Right kidney (tissue), 1 donor: ENCODE results near the gene NKAP.
"Not testable (repeated sequence)": the region's sequence is repeated elsewhere in the genome, so short reads cannot be mapped to it uniquely, and the experiment has no call there.

ENCODE experiments used
- DNase-seq: peaks from one replicate; pipeline ENCODE4 v3.0.0-alpha.2; 2016

Gene NKAP

DNA sequence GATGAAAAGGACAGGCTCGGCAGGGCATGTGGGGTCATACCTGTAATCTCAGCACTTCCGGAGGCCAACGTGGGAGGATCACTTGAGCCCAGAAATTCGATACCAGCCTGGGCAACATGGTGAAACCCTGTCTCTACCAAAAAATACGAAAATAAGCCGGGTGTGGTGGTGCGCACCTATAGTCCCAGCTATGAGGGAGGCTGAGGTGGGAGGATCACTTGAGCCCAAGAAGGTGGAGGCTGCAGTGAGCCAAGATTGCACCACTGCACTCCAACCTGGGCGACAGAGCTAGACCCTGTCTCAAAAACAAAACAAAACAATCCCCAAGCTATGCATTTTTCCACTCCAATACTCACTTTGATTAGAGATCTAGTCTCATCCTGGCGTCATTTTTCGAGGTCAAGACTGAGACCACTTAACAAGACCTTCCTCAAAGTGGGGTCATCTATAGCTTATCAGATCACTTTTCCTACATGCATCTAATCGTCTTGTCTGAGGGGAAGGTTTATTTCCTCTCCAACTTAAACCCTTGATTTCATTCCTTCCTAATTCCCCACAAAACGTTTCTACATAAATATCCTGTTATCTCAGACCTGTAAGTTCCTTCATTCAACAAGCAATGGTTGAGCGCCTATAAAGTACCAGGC, 1.3 kb downstream of the NKAP start:
- DNase-seq = peak; percentile 3

DNA sequence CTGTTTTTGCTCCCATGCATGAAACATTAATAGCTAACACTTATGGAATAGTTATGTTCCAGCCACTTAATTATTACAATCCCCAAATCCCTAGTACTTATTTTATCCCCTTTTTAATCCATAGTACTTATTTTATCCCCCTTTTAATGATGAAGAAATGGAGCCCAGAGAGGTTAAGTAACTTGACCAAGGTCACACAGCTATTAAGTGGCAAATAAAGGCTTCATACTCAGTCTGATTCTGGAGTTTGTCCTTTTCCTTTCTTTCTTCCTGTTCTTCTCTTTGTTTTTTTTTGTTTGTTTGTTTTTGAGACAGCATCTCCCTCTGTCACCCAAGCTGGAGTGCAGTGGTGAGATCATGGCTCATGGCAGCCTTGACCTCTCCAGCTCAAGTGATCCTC, 2.2 kb downstream of the NKAP start:
- no peak for DNase-seq

DNA sequence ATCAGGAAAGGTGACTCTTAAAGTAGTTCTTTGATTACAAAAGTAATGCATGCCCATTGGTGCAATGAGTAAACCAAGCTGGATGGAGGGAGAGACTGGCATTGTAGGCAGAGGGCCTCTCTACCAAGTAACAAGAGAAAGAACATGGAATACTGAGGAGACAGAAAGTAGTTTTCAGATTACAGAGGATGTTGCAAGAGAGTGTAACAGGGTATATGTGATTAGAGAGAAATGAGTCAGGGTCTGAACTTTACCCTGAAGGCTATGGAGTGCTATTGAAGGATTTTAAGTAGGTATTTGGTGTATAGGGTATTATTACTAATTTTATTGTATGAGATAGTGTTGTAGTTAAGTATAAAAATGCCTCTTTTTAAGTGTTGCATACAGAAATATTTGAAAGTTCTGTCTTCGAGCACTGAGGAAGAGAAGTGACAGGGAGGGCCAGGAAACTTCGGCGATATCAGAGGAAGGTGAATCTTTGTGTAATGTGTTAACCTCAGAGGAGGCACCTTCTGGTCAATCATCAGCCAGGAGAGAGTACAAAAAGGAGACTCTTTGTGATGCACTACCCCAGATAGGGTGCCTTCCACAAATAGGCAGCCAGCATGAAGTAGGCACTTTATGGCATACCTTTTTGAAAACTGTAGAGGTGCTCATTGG, 8.2 kb downstream of the NKAP start:
- DNase-seq = no peak

DNA sequence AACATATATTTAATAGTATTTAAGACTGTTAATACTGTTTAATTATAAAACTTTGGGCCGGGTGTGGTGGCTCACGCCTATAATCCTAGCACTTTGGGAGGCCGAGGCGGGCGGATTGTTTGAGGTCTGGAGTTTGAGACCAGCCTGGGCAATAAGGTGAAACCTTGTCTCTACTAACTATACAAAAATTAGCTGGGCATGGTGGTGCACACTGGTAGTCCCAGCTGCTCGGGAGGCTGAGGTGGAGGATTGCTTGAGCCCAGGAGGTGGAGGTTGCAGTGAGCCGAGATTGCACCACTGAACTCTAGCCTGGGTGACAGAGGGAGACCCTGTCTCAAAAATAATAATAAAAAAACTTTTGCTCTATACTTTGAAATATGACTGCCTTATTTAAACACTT, 21.2 kb downstream of the NKAP start:
- DNase-seq = not testable (repeated sequence)

DNA sequence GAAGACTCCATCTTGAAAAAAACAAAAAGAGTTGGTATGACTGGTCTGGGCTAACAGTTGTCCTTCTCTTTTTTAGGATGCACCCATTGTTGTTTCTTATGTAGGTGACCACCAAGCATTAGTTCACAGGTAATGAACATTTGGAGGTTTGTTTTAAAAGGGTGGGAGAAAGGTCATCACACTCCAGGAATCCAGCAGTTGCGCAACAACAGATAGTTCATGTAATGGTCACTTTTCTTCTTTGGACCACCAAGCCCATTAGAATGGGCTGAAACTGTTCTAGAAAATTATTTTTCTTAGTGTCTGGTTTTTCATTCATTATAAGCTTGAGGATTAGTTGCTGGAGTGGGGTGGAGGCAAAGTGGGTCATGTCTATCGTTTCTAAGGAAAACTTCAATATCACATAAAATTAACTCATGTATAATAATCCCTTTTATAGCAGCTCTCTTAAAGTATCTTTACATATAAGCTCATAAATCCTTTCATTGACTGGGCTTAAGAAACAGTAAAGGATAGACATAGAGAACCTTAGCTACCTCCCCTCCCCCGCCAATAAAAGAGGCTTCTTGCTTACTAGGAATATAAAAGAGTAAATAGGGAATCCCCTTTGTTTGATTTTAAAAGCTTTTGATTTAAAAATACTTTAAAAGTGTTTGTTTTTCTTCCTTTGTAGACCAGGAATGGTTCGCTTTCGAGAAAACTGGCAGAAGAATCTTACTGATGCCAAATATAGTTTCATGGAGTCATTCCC, 23.5 kb downstream of the NKAP start:
- DNase-seq = no peak

DNA sequence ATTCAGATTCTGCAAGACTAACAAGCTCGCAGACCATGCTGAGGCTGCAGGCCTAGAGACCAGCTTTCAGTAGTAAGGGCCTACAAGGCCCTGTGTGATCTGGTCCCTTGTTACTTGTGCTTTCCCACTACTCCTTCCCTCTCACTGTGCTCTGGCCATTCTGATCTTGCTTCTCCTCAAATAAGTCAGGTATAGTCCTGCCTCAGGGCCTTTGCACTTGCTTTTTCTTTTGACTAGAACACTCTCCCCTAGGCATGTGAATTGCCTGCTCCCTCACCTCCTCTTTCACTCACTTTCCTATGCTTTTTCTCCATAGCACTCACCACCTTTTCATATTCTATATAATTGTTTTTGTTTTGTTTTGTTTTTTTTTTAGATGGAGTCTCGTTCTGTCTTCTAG, 25.7 kb downstream of the NKAP start:
- no peak for DNase-seq

DNA sequence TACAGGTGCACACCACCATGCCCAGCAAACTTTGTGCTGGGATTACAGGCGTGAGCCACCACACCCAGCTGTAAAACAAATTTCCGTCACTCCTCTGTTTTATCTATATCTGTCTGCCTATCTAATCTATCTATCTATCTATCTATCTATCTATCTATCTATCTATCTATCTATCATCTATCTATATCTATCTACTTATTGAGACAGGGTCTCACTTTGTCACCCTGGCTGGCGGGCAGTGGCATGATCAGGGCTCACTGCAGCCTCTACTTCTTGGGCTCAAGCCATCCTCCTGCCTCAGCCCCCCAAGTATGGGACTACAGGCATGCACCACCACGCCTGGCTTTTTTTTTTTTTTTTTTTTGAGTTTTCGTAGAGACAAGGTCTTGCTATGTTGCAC, 27.2 kb downstream of the NKAP start:
- DNase-seq = no peak

DNA sequence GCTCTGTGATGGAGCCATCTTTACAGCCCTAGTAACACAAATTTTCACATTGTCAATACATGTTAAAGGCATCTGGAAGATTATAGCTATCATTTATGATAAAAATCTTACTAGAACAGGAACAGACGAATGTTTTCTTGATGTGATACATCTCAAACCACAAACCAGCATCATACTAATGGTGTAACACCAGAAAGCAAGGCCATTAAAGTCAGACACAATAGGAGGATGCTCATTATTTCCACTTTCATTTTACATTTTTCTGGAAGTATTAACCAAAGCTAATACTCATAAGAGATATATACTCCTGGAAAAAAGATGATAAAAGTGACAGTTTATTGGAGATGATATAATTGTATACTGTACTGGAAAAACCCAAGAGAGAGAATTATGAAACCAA, 42.6 kb downstream of the NKAP start:
- no peak for DNase-seq

DNA sequence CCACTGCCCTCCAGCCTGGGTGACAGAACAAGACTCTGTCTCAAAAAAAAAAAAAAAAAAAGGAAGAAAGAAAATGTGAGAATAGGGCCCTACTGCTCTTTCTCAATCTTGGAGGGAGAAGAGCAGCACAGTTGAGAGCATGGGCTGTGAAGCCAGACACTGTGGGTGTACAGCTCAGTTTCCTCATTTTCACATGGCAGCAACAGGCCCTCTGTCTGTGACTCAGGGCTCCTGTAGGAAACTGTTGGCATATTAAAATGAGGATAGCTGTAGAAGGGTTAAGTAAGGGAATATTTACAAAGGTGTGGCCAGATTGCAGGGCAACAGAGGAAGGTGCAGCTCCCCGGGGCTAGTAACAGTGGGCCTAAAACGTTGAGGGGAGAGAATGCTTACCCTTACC, 44.4 kb downstream of the NKAP start:
- no peak for DNase-seq

DNA sequence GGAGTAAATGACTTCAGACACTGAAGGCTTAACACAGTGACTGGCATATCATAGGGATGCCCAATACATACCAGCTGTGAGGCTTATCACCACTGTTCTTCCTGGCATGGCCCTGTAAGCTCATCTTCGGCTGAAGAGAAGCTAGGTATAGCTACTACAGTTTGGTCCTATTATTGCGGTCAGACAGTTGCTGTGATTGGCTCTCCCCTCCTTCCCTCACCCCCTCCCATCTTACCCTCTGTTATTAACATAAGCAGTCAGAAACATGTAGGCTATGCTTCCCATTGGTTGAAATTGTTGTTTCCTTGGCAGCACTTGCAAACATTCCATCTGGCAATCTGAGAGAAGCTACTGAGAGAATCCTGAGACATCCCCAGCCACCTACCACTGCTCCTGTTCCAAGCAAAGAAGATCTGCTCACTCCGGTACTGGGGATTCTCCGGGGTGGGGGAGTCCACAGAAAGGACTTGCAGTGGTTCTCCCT, 47.7 kb downstream of the NKAP start, which contains the start of gene AKAP14:
Gene AKAP14 (plus strand): TSS at position 51 of the 484 bp plus-strand sequence. CDS start 7,331 bp downstream, outside the sequence.
- DNase-seq = no peak

DNA sequence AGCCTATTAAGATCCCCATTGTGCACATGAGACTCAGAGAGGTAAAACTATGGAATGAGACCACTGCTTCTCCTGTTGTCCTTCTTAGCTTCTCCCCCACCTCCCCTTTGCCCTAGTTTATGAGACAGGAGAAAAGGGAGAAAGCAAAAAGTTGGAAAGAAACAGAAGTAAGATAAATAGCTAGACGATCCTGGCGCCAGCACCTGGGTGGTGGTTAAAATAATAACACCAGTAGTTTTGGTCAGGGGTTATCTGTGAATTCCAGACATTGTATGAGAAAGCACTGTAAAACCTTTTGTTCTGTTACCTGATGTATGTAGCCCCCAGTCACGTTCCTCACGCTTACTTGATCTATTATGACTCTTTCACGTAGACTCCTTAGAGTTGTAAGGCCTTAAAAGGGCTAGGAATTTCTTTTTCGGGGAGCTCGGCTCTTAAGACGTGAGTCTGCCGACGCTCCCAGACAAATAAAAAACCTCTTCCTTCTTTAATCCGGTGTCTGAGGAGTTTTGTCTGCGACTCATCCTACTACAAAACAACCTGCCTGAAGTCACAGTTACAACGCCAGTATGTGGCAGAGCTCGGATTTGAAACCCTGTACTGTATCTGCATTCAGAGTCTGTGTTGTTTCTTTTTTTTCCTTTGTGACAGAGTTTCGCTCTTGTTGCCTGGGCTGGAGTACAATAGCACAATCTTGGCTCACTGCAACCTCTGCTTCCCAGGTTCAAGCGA, 51.4 kb downstream of the NKAP start:
- DNase-seq = not testable (repeated sequence)

DNA sequence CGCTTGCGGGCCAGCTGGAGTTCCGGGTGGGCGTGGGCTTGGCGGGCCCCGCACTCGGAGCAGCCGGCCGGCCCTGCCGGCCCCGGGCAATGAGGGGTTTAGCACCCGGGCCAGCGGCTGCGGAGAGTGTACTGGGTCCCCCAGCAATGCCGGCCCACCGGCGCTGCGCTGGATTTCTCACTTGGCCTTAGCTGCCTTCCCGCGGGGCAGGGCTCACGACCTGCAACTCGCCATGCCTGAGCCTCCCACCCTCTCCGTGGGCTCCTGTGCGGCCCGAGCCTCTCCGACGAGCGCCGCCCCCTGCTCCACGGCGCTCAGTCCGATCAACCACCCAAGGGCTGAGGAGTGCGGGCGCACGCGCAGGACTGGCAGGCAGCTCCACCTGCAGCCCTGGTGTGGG, 52.9 kb downstream of the NKAP start:
- DNase-seq = not testable (repeated sequence)

DNA sequence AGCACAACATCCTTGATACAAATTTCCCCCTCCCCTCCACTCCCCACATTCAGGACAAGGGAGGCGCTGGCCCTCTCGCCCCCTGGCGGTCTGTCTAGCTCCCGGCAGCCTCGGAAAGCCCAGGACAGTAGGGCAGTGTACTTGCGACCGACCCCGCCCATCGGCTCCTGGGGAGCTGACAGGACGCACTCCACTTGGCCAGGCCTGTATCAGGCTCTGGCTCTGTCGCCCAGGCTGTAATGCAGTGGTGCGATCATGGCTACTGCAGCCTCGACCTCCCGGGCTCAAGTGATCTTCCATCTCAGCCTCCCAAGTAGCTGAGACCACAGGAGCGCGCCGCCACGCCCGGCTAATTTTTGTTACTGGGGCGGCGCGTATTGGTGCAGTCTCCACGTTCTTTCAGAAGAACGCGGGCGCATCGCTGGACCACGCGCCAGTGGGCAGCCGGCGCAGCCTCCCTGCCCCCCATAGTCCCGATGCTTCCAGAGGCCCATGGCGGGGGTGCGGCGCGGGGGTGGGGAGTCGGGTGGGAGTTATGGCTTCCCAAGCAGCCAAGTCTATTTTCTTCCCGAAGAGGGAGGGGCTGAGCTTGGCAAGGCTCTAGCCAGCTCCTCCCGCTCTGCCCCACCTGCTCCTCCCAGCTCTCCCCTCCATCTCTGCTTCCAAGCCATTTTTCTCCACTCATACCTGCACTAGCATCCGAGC, 55.7 kb downstream of the NKAP start:
- peak; percentile 58 for DNase-seq

DNA sequence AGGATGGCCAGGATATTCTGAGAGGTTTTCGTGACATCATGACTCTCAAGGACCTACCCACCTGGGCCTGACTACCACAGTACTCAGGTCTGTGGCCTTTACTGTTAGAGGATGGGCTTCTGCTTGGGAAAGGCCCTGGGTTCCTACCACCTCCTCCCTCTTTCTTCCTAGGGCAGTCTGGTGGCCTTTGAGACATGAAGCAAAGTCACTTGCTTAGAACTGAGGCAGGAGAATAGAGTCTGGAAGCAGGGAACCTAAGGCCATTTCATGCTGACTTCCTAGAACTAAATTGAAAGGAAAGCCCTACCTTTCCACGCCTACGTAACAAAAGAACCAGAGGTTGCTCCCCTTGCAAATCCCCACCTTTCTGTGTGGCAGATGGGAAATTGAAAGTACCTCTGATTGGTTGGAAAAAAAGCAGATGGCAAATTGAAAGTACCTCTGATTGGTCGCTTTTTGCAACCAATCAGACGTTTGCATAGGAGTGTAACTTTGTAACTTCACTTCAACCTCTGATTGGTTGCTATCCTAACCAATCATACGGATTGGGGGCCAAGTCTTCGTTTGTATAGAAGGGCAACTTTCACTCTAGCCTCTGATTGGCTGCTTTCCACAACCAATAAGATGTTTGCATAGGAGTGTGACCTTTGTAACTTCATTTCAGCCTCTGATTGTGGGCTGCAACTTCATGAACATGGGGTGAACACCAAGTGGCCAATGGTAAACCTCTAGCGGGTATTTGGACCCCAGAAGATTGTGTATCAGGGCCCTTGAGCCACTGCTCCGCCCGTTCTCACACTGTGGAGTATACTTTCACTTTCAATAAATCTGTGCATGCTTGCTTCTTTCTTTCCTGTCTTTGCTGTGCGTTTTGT, 57.8 kb downstream of the NKAP start:
- DNase-seq = no peak

DNA sequence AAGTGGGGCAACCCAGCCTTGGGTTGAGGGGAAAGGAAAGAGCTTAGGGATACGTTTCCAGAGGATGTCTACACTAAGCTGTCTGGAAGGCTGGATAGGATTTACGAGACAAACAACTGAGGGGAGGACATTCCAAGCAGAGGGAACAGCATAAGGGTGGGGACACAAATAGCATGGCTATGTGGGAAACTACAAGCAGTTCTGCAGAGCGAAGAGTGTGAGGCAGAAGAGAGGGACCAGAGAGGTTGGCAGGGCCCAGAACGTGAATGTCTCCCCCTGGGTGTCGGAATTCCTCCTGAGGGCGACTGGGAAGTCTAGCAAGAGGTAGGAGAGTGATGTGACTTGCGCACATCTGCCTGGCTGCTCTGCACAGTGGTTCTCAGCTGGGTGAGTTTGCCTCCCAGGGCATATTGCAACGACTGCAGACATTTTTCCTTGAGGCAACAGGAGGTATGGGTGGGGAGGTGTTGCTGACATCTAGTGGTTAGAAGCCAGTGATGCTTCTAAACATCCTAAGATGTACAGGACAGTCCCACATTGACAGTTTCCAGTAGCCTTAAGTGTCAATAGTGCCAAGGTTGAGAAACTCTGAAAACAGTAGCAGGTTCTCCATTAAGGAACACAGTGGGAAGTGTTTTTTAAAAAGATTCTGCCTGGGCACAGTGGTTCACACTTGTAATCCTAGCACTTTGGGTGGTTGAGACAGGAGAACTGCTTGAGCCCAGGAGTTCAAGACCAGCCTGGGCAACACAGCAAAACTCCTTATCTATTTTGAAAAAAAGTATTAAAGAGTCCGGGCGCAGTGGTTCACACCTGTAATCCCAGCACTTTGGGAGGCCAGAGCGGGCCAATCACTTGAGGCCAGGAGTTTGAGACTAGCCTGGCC, 62.8 kb downstream of the NKAP start:
- DNase-seq = peak; percentile 17

DNA sequence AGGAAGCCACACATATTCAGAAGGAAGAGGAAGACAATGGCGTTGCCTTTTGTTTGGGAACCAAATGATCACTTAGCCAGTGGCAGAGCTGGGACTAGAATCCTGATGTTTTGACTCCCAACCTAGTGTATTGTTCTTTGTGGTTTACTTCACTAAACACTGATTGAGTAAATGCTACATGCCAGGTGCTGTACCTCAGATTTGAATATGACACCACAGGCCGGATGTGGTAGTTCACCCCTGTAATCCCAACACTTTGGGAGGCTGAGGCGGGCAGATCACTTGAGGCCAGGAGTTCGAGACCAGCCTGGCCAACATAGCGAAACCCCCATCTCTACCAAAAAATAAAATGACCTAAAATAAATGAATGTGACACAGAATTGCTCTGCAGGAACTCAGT, 63.5 kb downstream of the NKAP start:
- DNase-seq = no peak

DNA sequence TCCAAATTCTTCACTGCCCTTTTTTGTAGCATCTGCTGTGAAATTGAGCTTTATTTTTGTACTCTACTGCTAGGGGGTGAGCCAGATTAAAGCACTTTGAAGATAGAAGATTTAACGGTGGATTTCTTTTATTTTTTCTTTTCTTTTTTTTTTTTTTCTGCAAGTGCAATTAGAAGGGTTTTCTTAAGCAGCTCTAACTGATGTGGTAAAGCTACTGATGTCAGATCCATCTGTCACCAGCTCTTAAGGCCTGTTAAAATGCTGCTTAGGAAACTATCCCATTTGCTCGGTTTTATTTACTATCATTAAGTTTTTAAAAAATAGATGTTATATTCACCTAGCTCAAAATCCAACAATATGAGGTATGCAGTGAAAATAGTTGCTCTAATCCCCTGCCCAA, 64.8 kb downstream of the NKAP start:
- DNase-seq = no peak

DNA sequence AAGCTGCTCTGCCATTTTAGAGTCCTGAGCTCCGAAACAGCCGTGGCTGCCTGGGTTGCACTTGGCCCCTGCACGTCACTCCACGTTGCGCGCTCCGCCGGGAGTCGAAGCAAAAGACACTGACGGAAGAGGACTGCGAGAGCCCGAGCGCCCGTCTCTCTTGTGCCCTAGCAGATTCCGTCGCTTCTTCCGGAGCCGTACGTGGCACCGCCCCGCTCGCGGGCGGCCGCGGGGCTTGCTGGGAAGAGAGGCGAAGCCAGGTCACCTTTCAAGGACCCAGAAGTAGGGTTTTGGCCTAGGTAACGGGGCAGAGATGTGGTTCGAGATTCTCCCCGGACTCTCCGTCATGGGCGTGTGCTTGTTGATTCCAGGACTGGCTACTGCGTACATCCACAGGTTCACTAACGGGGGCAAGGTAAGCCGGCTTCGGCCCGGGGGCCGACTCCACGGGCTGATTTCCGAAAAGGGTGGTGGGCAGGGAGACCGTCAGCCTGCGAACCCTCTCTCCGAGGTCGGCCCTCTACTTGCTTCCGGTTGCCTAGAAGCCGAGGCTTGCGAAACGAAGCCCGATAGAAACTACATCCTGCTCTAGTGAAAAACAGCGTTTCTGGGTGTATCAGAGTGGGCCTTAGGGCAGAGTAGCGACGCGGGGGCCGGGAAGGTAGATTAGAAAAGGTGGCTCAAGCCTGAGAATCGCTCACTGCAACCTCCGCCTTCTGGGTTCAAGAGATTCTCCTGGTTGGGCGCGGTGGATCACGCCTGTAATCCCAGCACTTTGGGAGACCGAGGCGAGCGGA, 71.8 kb downstream of the NKAP start, which contains the start of the genes NDUFA1 and RNF113A:
Gene NDUFA1 (plus strand): TSS at position 234 of the 797 bp plus-strand sequence. CDS start 80 bp downstream, at position 314.
Gene RNF113A (minus strand): TSS at position 135 of the 797 bp plus-strand sequence. CDS start 120 bp downstream, at position 15.
- DNase-seq = peak; percentile 79

DNA sequence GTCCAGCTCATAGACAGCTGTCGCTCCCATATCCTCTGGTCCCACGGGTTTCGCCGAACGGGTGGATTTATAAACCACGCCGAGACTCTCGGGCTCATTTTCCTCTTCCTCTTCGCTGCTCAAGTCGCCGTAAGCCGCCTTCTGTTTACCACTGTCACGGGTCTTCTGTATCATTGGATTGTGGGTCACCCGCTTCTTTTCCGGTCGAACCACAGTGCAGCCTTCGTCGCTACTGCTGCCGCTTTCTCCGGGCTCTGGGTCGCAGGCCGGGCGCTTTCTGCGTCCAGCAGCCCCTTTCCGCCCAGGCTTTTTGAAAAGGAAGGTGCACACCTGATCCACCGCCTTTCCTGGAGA, 72.3 kb downstream of the NKAP start:
- DNase-seq = peak; percentile 77
